HCT116 (cell line): ENCODE measurements around the gene CLDN10. TPM values are rescaled to one million over a fixed set of nuclear protein-coding genes. Genes with fewer than 3 reads are reported as not detected.

Experiments
- ATAC-seq: fragments of 200-7000 bp; cut with Tn5 transposase; 2 replicates; pipeline ENCODE4 v1.9.1; 2020; ENCODE audit warnings: mild to moderate bottlenecking, moderate library complexity
- BruUV-seq: library from RNA; stranded (reverse); fragments of 400-500 nt; replicated peaks from 2 replicates; lab custom pipeline; 2021; lab: Mats Ljungman, UMichigan
- CTCF ChIA-PET: fragments of 300-600 bp; sonication (Branson Sonifier 250); formaldehyde crosslinking; loops from one replicate; lab custom pipeline; 2021; ENCODE audit warnings: antibody characterized with exemption; lab: Charles Lee
- POLR2A ChIA-PET: fragments of 300-600, 350-600 bp; sonication (Branson Sonifier 250); formaldehyde crosslinking; loops from one replicate; lab custom pipeline; 2021; ENCODE audit warnings: antibody characterized with exemption; lab: Charles Lee
- RAD21 ChIA-PET, 2 experiments: fragments of 300-600 bp; sonication (Branson Sonifier 250); formaldehyde crosslinking; loops; one replicate each; lab custom pipeline; 2023; ENCODE audit warnings: low total read pairs in 2 of 2; ENCODE audit not compliant: uncharacterized antibody in 2 of 2, unreplicated experiment in 2 of 2, low non-redundant PET in 1 of 2; lab: Charles Lee
- DNase-seq: peaks from one replicate; pipeline ENCODE4 v3.0.0-alpha.2; 2010; ENCODE audit warnings: low read depth, low spot score
- H2AFZ ChIP-seq: fragments of 200-600 bp; shearing (Covaris generic), sonication (generic); 2 replicates; pipeline ENCODE4 v1.6.1; 2017; ENCODE audit warnings: low read depth, mixed run types, mixed read lengths, antibody characterized with exemption, low read length; ENCODE audit not compliant: poor library complexity, severe bottlenecking
- H3K27ac ChIP-seq: 2 replicates; pipeline ENCODE4 v1.5.1; 2012; ENCODE audit warnings: low read depth, low read length
- H3K27me3 ChIP-seq: fragments of 200-600 bp; sonication (generic); 2 replicates; pipeline ENCODE4 v1.6.1; 2016; ENCODE audit warnings: mixed run types, low read length, mixed read lengths; ENCODE audit not compliant: insufficient read depth
- H3K36me3 ChIP-seq, 2 experiments: fragments of 200-500 bp in 1 of 2; fragments of 200-600 bp in 1 of 2; sonication (Bioruptor generic) in 1 of 2; sonication (generic) in 1 of 2; 2 replicates each; pipeline versions ENCODE4 v1.5.1 to v1.6.1; 2014 to 2016; ENCODE audit warnings: low read length in 2 of 2, inconsistent platforms in 1 of 2, mixed read lengths in 1 of 2, mixed run types in 1 of 2; ENCODE audit not compliant: insufficient read depth in 2 of 2, control insufficient read depth in 1 of 2
- H3K4me1 ChIP-seq, 2 experiments: fragments of 200-600 bp in 1 of 2; sonication (generic) in 1 of 2; 2 replicates each; pipeline versions ENCODE4 v1.5.1 to v1.6.1; 2012 to 2017; ENCODE audit warnings: low read length in 2 of 2, inconsistent platforms in 1 of 2, mild to moderate bottlenecking in 1 of 2, mixed read lengths in 1 of 2, mixed run types in 1 of 2, moderate library complexity in 1 of 2; ENCODE audit not compliant: insufficient read depth in 2 of 2, control insufficient read depth in 1 of 2
- H3K4me2 ChIP-seq: fragments of 200-600 bp; sonication (generic); 2 replicates; pipeline ENCODE4 v1.6.1; 2017; ENCODE audit warnings: mixed run types, low read length, mixed read lengths
- H3K4me3 ChIP-seq, 2 experiments: fragments of 200-600 bp in 1 of 2; sonication (generic) in 1 of 2; replicated peaks in 1 of 2; 2 replicates each; pipeline ENCODE4 v1.5.1; 2011 to 2016; ENCODE audit warnings: low read length in 2 of 2, control low read depth in 1 of 2, low read depth in 1 of 2, mild to moderate bottlenecking in 1 of 2, mixed read lengths in 1 of 2, mixed run types in 1 of 2
- H3K79me2 ChIP-seq: fragments of 200-600 bp; sonication (generic); 2 replicates; pipeline ENCODE4 v1.6.1; 2017; ENCODE audit warnings: mild to moderate bottlenecking, mixed run types, low read length, moderate library complexity, mixed read lengths; ENCODE audit not compliant: insufficient read depth
- H3K9ac ChIP-seq: fragments of 200-600 bp; sonication (generic); 2 replicates; pipeline ENCODE4 v1.6.1; 2016; ENCODE audit warnings: low read length, mixed read lengths
- H3K9me2 ChIP-seq: fragments of 200-600 bp; sonication (generic), shearing (Covaris generic); 2 replicates; pipeline ENCODE4 v1.6.1; 2017; ENCODE audit warnings: mixed run types, mild to moderate bottlenecking, moderate library complexity; ENCODE audit not compliant: insufficient read depth
- H3K9me3 ChIP-seq, 2 experiments: fragments of 200-500 bp in 1 of 2; fragments of 200-600 bp in 1 of 2; sonication (Bioruptor generic) in 1 of 2; sonication (generic) in 1 of 2; 2 replicates each; pipeline ENCODE4 v1.6.1; 2014 to 2017; ENCODE audit warnings: low read length in 2 of 2, mixed read lengths in 2 of 2, inconsistent platforms in 1 of 2, low read depth in 1 of 2, mild to moderate bottlenecking in 1 of 2, mixed run types in 1 of 2, moderate library complexity in 1 of 2; ENCODE audit not compliant: control insufficient read depth in 1 of 2, insufficient read depth in 1 of 2
- H4K20me1 ChIP-seq: fragments of 200-600 bp; sonication (generic), shearing (Covaris generic); 2 replicates; pipeline ENCODE4 v1.6.1; 2017; ENCODE audit warnings: mixed run types, mild to moderate bottlenecking, moderate library complexity; ENCODE audit not compliant: insufficient read depth
- ATF3 ChIP-seq: IDR thresholded peaks from 2 replicates; pipeline ENCODE4 v1.6.1; 2012
- CBX3 ChIP-seq: IDR thresholded peaks from 2 replicates; pipeline ENCODE4 v1.6.1; 2012; ENCODE audit warnings: low read depth
- CEBPB ChIP-seq: IDR thresholded peaks from 2 replicates; pipeline ENCODE4 v1.6.1; 2012; ENCODE audit warnings: low read depth
- CTCF ChIP-seq, 3 experiments: fragments of 200-600 bp in 1 of 3; sonication (generic) in 1 of 3; IDR thresholded peaks in 2 of 3; conservative IDR thresholded peaks in 1 of 3; 2 replicates each; pipeline ENCODE4 v1.5.1; 2012 to 2017; ENCODE audit warnings: low read depth in 2 of 3, low read length in 2 of 3, antibody characterized with exemption in 1 of 3, borderline replicate concordance in 1 of 3, control low read depth in 1 of 3, mild to moderate bottlenecking in 1 of 3, mixed read lengths in 1 of 3, mixed run types in 1 of 3, moderate library complexity in 1 of 3; ENCODE audit not compliant: insufficient read depth in 1 of 3
- EGR1 ChIP-seq: IDR thresholded peaks from 2 replicates; pipeline ENCODE4 v1.6.1; 2012; ENCODE audit warnings: low read depth
- ELF1 ChIP-seq: IDR thresholded peaks from 2 replicates; pipeline ENCODE4 v1.6.1; 2012; ENCODE audit warnings: low read depth, borderline replicate concordance
- FOSL1 ChIP-seq: IDR thresholded peaks from 2 replicates; pipeline ENCODE4 v1.6.1; 2012; ENCODE audit warnings: low read depth
- JUND ChIP-seq: IDR thresholded peaks from 2 replicates; pipeline ENCODE4 v1.6.1; 2012
- MAX ChIP-seq: IDR thresholded peaks from 2 replicates; pipeline ENCODE4 v1.6.1; 2012
- POLR2A ChIP-seq: IDR thresholded peaks from 2 replicates; pipeline ENCODE4 v1.7.0; 2011; ENCODE audit warnings: borderline replicate concordance; ENCODE audit not compliant: insufficient read depth, insufficient read length; ENCODE audit errors: extremely low read depth
- POLR2AphosphoS5 ChIP-seq: IDR thresholded peaks from 2 replicates; pipeline ENCODE4 v1.6.1; 2011; ENCODE audit warnings: mild to moderate bottlenecking, low read depth, low read length, moderate library complexity
- SP1 ChIP-seq: IDR thresholded peaks from 2 replicates; pipeline ENCODE4 v1.6.1; 2012; ENCODE audit warnings: low read depth
- SRF ChIP-seq: IDR thresholded peaks from 2 replicates; pipeline ENCODE4 v1.6.1; 2012; ENCODE audit warnings: low read depth
- YY1 ChIP-seq: IDR thresholded peaks from 2 replicates; pipeline ENCODE4 v1.6.1; 2011; ENCODE audit warnings: low read length, low read depth, moderate library complexity, mild to moderate bottlenecking; ENCODE audit not compliant: insufficient replicate concordance; ENCODE audit errors: extremely low read depth
- ZBTB33 ChIP-seq: IDR thresholded peaks from 2 replicates; pipeline ENCODE4 v1.6.1; 2011; ENCODE audit warnings: mild to moderate bottlenecking, low read length, moderate library complexity; ENCODE audit not compliant: insufficient replicate concordance; ENCODE audit errors: extremely low read depth
- intact Hi-C: fragments of 100-400 bp; cut with micrococcal nuclease; formaldehyde crosslinking; loops from 2 replicates; pipeline ENCODE4 v1.10.0; 2022
- total RNA-seq: library from RNA; stranded (reverse); gene quantifications from one replicate; pipeline ENCODE4 v1.2.1, GENCODE V29; 2021; ENCODE audit not compliant: unreplicated experiment

Gene CLDN10
- total RNA-seq, 1 experiment from 2014 or later, result not detected

- TF ChIP-seq SP1, result no peak
- no peak for TF ChIP-seq POLR2AphosphoS5
- TF ChIP-seq POLR2A, result no peak
- no peak for TF ChIP-seq CTCF (IDR thresholded peaks at IDR 0.05 in 2 of 3, conservative IDR thresholded peaks at IDR 0.05 in 1 of 3; ENCODE audit: borderline replicate concordance in 1 of 3, insufficient read depth in 1 of 3, low read depth in 2 of 3, low read length in 2 of 3)
- TF ChIP-seq ELF1, result no peak
Observed at GRCh38 chr13:95509521-95510310, 42.8 kb upstream of the CLDN10 start (continued).

GRCh38 chr13:95510950-95511349, 41.6 kb upstream of the CLDN10 start:
- H3K79me2 ChIP-seq, result no peaks in the 10 kb centered on the region
- H2AFZ ChIP-seq, result no peak overlapping the region
- no peak overlapping the region for H3K4me3 ChIP-seq
- BruUV-seq, result no TSS peak
- POLR2A ChIA-PET, result no interaction called here
- H3K4me2 ChIP-seq, result no peak overlapping the region
- H3K36me3 ChIP-seq, result no peaks in the 10 kb centered on the region
- ATAC-seq (no peak), DNase-seq (no peak)
- H3K9me2 ChIP-seq, result no peaks in the 10 kb centered on the region
- no peaks in the 10 kb centered on the region for H3K27me3 ChIP-seq
- H3K9me3 ChIP-seq, result no peaks in the 10 kb centered on the region
- RAD21 ChIA-PET, result no interaction called here
- no peaks in the 10 kb centered on the region for H4K20me1 ChIP-seq
- intact Hi-C loops, result no loop called here
- no peaks in the 10 kb centered on the region for H3K4me1 ChIP-seq
- no peak overlapping the region for H3K27ac ChIP-seq
- no peak overlapping the region for H3K9ac ChIP-seq
- CTCF ChIA-PET, result no interaction called here
- no peak for TF ChIP-seq YY1
- no peak for TF ChIP-seq ATF3
- TF ChIP-seq SRF, result no peak
- no peak for TF ChIP-seq CEBPB
- TF ChIP-seq CBX3, result no peak
- no peak for TF ChIP-seq EGR1
- no peak for TF ChIP-seq CTCF (IDR thresholded peaks at IDR 0.05 in 2 of 3, conservative IDR thresholded peaks at IDR 0.05 in 1 of 3; ENCODE audit: borderline replicate concordance in 1 of 3, insufficient read depth in 1 of 3, low read depth in 2 of 3, low read length in 2 of 3)
- TF ChIP-seq FOSL1, result no peak
- no peak for TF ChIP-seq ZBTB33
- no peak for TF ChIP-seq MAX
- no peak for TF ChIP-seq JUND
- TF ChIP-seq POLR2AphosphoS5, result no peak
